ENCODE data around the gene RPN2. TPM values are rescaled to one million over a fixed set of nuclear protein-coding genes. Genes with fewer than 3 reads are reported as not detected.

Gene RPN2
- total RNA-seq, 6 experiments from 2014 or later, result 91.7 to 188 (median 148) TPM

DNA sequence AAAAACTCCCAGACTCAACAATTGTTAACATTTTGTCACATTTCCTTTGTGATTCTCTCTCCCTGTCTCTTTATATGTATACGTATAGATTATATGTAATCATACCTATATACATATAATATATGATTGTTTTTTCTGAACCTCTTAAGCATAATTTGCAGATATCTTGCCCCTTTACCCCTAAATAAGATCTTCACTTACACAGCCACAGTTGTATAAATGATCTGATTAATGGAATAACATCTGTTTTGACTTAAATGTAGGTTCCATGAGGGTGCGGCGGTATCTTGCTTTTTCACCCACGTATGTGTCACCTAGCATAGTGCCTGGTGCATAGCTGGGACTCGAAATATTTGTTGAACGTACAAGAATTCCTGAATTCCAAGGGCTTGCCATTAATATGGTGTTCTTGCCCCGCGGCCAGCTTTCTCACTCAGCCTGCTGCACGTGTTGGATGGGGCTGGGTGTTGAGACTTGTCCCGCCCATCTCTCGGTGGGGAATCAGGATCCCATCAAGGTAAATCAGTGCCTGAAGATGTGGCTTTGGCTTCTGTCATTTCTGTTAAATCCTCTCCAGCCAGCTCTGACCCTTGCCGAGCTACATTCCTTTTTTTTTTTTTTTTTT, 99.9 kb downstream of the RPN2 start:
- no peaks in the 10 kb centered on the region for H3K27me3 ChIP-seq
- ATAC-seq (no peak), DNase-seq (no peak)
- 89% methylated on average over 8 of the region's 12 CpGs for WGBS (ENCODE audit: insufficient coverage, low coverage, low lambda C conversion rate, missing lambda C conversion rate)
- TF ChIP-seq, protein P1, sequence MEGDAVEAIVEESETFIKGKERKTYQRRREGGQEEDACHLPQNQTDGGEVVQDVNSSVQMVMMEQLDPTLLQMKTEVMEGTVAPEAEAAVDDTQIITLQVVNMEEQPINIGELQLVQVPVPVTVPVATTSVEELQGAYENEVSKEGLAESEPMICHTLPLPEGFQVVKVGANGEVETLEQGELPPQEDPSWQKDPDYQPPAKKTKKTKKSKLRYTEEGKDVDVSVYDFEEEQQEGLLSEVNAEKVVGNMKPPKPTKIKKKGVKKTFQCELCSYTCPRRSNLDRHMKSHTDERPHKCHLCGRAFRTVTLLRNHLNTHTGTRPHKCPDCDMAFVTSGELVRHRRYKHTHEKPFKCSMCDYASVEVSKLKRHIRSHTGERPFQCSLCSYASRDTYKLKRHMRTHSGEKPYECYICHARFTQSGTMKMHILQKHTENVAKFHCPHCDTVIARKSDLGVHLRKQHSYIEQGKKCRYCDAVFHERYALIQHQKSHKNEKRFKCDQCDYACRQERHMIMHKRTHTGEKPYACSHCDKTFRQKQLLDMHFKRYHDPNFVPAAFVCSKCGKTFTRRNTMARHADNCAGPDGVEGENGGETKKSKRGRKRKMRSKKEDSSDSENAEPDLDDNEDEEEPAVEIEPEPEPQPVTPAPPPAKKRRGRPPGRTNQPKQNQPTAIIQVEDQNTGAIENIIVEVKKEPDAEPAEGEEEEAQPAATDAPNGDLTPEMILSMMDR (IDR thresholded peaks at IDR 0.05), result no peak
- TF ChIP-seq POLR2A (IDR thresholded peaks at IDR 0.05), result no peak
- intact Hi-C loops (cut with DNase I), result no loop called here
- no peak overlapping the region for H3K27ac ChIP-seq
- peaks cover 0 to 18% (median 0%) of the 10 kb centered on the region in 4 donors for H3K4me1 ChIP-seq
- H3K36me3 ChIP-seq, result no peaks in the 10 kb centered on the region
- H3K9me3 ChIP-seq, result no peaks in the 10 kb centered on the region
- no peak overlapping the region for H3K4me3 ChIP-seq

DNA sequence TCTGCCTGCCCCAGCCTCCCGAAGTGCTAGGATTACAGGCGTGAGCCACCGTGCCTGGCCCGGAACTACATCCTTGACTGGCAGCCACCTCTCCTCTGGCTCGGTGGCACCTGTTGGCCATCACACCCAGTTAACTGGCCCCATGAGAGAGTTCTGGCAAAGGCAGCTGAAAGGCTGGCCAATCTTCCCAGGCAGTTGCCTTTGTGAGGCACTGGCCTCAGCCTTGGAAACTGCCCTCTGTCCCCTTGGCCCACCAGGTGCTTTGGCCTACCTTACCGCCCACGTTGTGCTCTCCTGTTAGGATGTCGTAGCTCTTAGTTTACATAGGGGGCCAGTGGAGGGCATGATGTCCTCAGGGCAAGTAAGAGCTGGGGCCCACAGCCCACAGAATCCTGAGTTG, 100.7 kb downstream of the RPN2 start:
- peak in 1 of 3 donors; percentile 53 for DNase-seq
- intact Hi-C loops (cut with DNase I), result no loop called here
- 41% methylated on average over 3 of the region's 8 CpGs for WGBS (ENCODE audit: insufficient coverage, low coverage, low lambda C conversion rate, missing lambda C conversion rate)

DNA sequence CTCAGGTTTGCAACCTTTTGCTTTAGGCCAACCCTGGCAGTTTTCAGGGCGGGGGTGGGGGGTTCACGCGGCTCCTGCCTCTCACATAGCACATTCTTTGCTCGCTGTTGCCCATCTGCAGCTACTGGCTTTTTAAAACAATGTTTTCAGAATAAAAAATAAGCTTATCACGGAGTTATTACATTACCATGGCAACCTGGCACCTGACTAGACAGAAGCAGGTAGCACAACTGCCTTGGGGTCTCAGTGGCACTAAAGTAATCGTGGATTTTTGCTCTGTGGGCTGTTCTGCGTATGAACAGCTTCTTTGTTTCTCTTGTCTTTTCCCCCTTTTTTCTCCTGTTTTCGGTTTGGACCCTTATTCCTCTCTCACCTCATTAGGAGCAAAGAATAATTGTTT, 101.3 kb downstream of the RPN2 start:
- no peak for ATAC-seq
- intact Hi-C loops (cut with DNase I), result no loop called here
- WGBS (ENCODE audit: insufficient coverage, low coverage, low lambda C conversion rate, missing lambda C conversion rate), result 88% methylated on average over 6 of the region's 8 CpGs

More for the DNA sequence above, 100.7 kb downstream of the RPN2 start:
- H3K36me3 ChIP-seq, result no peaks in the 10 kb centered on the region
- H3K27ac ChIP-seq, result no peak overlapping the region
- no peak overlapping the region for H3K4me3 ChIP-seq
- peaks cover 0 to 20% (median 0%) of the 10 kb centered on the region in 4 donors for H3K4me1 ChIP-seq
- H3K27me3 ChIP-seq, result no peaks in the 10 kb centered on the region
- ATAC-seq, result peak in 1 of 4 donors; percentile 18
- TF ChIP-seq POLR2A (IDR thresholded peaks at IDR 0.05), result no peak
- no peaks in the 10 kb centered on the region for H3K9me3 ChIP-seq

DNA sequence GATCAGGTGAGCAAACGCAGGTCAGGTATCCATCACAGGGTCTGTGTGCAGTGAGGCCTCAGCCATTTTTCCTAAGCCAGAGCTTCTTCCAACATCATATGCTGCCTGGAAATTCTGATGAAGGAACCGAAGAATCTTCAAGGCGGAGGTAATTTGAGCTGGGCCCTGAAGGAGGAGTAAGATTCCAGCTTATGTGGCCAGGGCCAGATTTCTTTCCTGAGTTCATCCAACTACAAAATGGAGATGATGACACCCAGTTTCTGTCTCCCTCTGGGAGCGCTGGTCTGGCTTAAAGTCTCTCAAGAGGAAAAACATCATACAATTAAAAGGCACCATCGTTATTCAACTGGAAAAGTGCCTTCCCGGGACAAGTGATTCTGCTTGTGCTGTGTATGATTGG, 103.4 kb downstream of the RPN2 start:
- H3K27ac ChIP-seq, result no peak overlapping the region
- WGBS (ENCODE audit: insufficient coverage, low coverage, low lambda C conversion rate, missing lambda C conversion rate), result 91% methylated on average over 5 of the region's 6 CpGs
- peaks cover 0 to 18% (median 3%) of the 10 kb centered on the region in 4 donors for H3K4me1 ChIP-seq
- intact Hi-C loops (cut with DNase I), result no loop called here
- H3K9me3 ChIP-seq, result no peaks in the 10 kb centered on the region
- H3K27me3 ChIP-seq, result no peaks in the 10 kb centered on the region
- DNase-seq (no peak), ATAC-seq (no peak)
- H3K4me3 ChIP-seq, result no peak overlapping the region
- TF ChIP-seq, protein P1 (IDR thresholded peaks at IDR 0.05), result no peak
- TF ChIP-seq POLR2A (IDR thresholded peaks at IDR 0.05), result no peak
- H3K36me3 ChIP-seq, result no peaks in the 10 kb centered on the region

More for the DNA sequence above, 101.3 kb downstream of the RPN2 start:
- H3K4me3 ChIP-seq, result no peak overlapping the region
- H3K9me3 ChIP-seq, result no peaks in the 10 kb centered on the region
- no peak overlapping the region for H3K27ac ChIP-seq
- H3K27me3 ChIP-seq, result no peaks in the 10 kb centered on the region
- peaks cover 0 to 15% (median 0%) of the 10 kb centered on the region in 4 donors for H3K4me1 ChIP-seq
- TF ChIP-seq, protein P1 (IDR thresholded peaks at IDR 0.05), result no peak
- no peak for TF ChIP-seq POLR2A (IDR thresholded peaks at IDR 0.05)
- no peaks in the 10 kb centered on the region for H3K36me3 ChIP-seq
- no peak for DNase-seq

DNA sequence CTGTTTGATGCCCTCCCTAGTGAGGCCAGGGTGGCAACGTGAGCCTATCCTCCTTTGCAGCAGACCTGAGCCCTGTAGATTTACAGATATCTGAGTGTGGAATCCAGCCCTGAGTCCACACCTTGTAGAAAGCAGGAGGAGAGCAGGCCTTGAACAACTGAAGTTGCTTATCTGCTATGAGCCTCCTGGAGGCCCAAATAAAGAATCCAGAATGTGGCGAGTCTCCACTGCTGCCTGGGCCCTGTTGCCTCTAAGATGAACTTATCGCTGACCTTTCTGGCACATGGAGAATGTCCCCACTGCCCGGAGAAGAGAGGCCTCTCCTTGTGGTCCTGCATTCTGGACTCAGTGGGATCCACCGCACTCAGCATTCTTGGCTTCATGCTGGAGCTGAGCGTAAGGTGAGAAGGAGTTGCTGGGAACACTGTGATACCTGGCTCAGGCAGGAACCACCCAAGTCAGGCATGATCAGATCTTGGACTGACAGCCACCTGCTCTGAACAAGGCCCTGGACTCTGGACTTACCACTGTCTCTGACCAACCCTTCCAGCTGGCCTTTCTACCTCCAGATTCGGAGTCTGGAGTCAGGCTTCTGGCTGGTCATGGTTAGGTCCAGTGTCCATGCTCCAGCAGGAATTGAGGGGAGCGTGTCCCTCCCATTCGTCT, 104.5 kb downstream of the RPN2 start:
- Histone ChIP-seq H3K4me1 (peaks cover 0 to 22% (median 3%) of the 10 kb centered on the region in 4 donors), H3K4me3 (no peak overlapping the region), H3K27ac (no peak overlapping the region), H3K9me3 (no peaks in the 10 kb centered on the region), H3K36me3 (no peaks in the 10 kb centered on the region), H3K27me3 (no peaks in the 10 kb centered on the region)
- 53% methylated on average over 2 of the region's 9 CpGs for WGBS (ENCODE audit: insufficient coverage, low coverage, low lambda C conversion rate, missing lambda C conversion rate)
- TF ChIP-seq, protein P1 (IDR thresholded peaks at IDR 0.05), result no peak
- no peak for TF ChIP-seq POLR2A (IDR thresholded peaks at IDR 0.05)
- ATAC-seq, result peak in 3 of 4 donors; percentile 16 to 23 (median 16)
- intact Hi-C loops (cut with DNase I), result no loop called here
- DNase-seq, result no peak

All from right lobe of liver (tissue), 6 donors.